ENCODE data around the gene FBXO41.

DNA sequence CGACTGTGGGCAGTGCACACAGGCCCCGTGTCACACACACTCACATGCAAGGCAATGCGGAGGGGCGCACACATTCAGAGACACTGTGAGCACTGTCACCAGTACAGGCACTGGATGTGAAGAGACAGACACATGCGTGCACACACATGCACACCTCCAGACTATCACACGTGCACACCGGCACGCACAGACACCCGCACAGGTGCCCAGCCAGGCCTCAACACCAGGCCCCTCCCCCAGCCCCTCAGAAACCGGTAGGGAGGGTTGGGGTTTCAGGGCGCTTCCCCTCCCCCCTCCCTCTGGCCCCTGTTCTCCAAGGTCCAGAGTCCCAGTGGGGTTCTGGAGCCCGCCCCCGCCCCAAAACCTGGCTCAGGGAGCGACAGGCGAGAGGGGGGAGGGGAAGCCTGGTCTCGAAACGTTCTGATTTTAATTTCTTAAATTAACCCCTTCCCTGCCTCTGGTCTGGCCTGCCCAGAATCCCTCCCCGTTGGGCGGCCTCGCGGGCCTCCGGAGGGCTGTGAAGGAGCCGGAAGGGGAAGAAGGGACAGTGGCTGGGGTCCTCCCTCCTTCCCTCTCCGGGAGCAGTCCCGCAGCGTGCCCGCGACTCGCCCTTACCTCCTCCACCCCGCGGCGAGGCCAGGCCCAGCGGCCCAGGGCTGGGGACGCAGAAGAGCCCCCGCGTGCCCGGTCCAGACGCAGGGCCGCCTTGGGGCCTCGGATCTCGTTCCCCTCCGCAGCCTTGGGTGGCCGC lies 558 bp downstream of the FBXO41 start:
- TF ChIP-seq, protein P1, sequence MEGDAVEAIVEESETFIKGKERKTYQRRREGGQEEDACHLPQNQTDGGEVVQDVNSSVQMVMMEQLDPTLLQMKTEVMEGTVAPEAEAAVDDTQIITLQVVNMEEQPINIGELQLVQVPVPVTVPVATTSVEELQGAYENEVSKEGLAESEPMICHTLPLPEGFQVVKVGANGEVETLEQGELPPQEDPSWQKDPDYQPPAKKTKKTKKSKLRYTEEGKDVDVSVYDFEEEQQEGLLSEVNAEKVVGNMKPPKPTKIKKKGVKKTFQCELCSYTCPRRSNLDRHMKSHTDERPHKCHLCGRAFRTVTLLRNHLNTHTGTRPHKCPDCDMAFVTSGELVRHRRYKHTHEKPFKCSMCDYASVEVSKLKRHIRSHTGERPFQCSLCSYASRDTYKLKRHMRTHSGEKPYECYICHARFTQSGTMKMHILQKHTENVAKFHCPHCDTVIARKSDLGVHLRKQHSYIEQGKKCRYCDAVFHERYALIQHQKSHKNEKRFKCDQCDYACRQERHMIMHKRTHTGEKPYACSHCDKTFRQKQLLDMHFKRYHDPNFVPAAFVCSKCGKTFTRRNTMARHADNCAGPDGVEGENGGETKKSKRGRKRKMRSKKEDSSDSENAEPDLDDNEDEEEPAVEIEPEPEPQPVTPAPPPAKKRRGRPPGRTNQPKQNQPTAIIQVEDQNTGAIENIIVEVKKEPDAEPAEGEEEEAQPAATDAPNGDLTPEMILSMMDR (IDR thresholded peaks at IDR 0.05), result no peak
- TF ChIP-seq POLR2AphosphoS5 (IDR thresholded peaks at IDR 0.05; ENCODE audit: low read depth, low read length) (no peak), SIN3A (IDR thresholded peaks at IDR 0.05; ENCODE audit: borderline replicate concordance, insufficient read depth, low read depth, low read length) (no peak), TCF7L2 (IDR thresholded peaks at IDR 0.05; ENCODE audit: low read depth, low read length) (no peak)
- TF ChIP-seq, protein P2, sequence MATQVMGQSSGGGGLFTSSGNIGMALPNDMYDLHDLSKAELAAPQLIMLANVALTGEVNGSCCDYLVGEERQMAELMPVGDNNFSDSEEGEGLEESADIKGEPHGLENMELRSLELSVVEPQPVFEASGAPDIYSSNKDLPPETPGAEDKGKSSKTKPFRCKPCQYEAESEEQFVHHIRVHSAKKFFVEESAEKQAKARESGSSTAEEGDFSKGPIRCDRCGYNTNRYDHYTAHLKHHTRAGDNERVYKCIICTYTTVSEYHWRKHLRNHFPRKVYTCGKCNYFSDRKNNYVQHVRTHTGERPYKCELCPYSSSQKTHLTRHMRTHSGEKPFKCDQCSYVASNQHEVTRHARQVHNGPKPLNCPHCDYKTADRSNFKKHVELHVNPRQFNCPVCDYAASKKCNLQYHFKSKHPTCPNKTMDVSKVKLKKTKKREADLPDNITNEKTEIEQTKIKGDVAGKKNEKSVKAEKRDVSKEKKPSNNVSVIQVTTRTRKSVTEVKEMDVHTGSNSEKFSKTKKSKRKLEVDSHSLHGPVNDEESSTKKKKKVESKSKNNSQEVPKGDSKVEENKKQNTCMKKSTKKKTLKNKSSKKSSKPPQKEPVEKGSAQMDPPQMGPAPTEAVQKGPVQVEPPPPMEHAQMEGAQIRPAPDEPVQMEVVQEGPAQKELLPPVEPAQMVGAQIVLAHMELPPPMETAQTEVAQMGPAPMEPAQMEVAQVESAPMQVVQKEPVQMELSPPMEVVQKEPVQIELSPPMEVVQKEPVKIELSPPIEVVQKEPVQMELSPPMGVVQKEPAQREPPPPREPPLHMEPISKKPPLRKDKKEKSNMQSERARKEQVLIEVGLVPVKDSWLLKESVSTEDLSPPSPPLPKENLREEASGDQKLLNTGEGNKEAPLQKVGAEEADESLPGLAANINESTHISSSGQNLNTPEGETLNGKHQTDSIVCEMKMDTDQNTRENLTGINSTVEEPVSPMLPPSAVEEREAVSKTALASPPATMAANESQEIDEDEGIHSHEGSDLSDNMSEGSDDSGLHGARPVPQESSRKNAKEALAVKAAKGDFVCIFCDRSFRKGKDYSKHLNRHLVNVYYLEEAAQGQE (IDR thresholded peaks at IDR 0.05; ENCODE audit: insufficient read depth in 1 of 2, low read depth in 2 of 2, low read length in 1 of 2), result no peak
